ENCODE results near the gene ANKRD63. TPM values are rescaled to one million over a fixed set of nuclear protein-coding genes. Genes with fewer than 3 reads are reported as not detected.

The ANKRD63 gene
- total RNA-seq, 1 donor, result not detected

- DNase-seq (ENCODE audit: low read depth), result no peak
Observed at GRCh38 chr15:40328751-40329150, 45.9 kb upstream of the ANKRD63 start.

GRCh38 chr15:40328176-40328575 is 45.3 kb upstream of the ANKRD63 start:
- TF ChIP-seq, protein P1, sequence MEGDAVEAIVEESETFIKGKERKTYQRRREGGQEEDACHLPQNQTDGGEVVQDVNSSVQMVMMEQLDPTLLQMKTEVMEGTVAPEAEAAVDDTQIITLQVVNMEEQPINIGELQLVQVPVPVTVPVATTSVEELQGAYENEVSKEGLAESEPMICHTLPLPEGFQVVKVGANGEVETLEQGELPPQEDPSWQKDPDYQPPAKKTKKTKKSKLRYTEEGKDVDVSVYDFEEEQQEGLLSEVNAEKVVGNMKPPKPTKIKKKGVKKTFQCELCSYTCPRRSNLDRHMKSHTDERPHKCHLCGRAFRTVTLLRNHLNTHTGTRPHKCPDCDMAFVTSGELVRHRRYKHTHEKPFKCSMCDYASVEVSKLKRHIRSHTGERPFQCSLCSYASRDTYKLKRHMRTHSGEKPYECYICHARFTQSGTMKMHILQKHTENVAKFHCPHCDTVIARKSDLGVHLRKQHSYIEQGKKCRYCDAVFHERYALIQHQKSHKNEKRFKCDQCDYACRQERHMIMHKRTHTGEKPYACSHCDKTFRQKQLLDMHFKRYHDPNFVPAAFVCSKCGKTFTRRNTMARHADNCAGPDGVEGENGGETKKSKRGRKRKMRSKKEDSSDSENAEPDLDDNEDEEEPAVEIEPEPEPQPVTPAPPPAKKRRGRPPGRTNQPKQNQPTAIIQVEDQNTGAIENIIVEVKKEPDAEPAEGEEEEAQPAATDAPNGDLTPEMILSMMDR (IDR thresholded peaks at IDR 0.05; ENCODE audit: insufficient read depth, low read length), result no peak
- H3K4me3 ChIP-seq (ENCODE audit: low read depth, low read length), result no peak overlapping the region
- peak; percentile 34 for DNase-seq (ENCODE audit: low read depth)

More at GRCh38 chr15:40328751-40329150, 45.9 kb upstream of the ANKRD63 start:
- H3K4me3 ChIP-seq (ENCODE audit: low read depth, low read length), result no peak overlapping the region
- TF ChIP-seq, protein P1 (IDR thresholded peaks at IDR 0.05; ENCODE audit: insufficient read depth, low read length), result no peak

DNA sequence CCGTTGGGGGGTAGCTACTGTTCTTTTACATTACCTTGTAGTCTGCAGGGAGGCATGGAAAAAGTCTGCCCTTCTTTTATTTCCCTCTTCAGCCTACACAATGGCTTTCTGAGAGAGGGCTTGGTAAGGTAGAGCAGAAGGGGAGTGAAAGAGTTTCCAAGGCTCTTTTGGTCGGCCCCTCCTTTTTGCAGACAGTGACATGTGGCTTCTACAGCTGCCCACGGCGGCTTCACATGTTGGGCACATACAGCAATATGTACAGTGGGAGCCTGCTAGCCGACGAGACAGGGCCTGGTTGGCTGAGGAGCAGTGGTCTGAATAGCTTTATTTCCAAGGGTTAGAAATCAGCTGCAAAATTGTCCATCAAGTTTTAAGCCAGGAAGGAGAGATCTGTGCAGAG is 44.6 kb upstream of the ANKRD63 start:
- no peak for DNase-seq (ENCODE audit: low read depth)
- TF ChIP-seq, protein P1 (IDR thresholded peaks at IDR 0.05; ENCODE audit: insufficient read depth, low read length), result no peak
- H3K4me3 ChIP-seq (ENCODE audit: low read depth, low read length), result no peak overlapping the region

DNA sequence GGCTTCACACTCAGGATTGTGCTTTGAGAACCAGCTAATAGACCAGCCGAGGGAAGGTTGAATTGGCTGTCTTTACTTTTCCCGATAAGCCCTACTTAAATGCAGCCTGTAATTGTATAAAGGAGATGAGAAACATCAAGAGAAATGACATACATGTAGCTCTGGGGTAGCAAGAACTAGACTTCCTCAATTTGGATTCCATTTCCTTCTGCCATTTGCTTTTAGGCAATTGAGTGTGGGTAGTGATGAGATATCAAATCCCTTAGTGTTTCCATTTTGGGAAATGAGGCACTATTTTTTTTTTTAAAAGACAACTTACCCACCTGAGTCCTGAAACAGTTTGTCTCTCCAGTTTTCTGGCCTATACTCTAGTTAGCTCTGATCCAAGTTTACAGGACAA is 42.8 kb upstream of the ANKRD63 start:
- no peak overlapping the region for H3K4me3 ChIP-seq (ENCODE audit: low read depth, low read length)
- no peak for DNase-seq (ENCODE audit: low read depth)
- TF ChIP-seq, protein P1 (IDR thresholded peaks at IDR 0.05; ENCODE audit: insufficient read depth, low read length), result no peak

- peak overlapping the region; percentile 74 for H3K4me3 ChIP-seq (ENCODE audit: low read depth, low read length)
- no peak for DNase-seq (ENCODE audit: low read depth)
- TF ChIP-seq, protein P1 (IDR thresholded peaks at IDR 0.05; ENCODE audit: insufficient read depth, low read length), result no peak
Observed at GRCh38 chr15:40325188-40325587, 42.3 kb upstream of the ANKRD63 start.

GRCh38 chr15:40323953-40324937 is 41.4 kb upstream of the ANKRD63 start:
- TF ChIP-seq, protein P1 (IDR thresholded peaks at IDR 0.05; ENCODE audit: insufficient read depth, low read length), result no peak
- peak overlapping the region; percentile 74 for H3K4me3 ChIP-seq (ENCODE audit: low read depth, low read length)
- DNase-seq (ENCODE audit: low read depth), result no peak

Data from fibroblast of the aortic adventitia (primary cell).